HK-2 (cell line): ENCODE data around the gene RNF19B.
"Not testable (repeated sequence)": the region's sequence is repeated elsewhere in the genome, so short reads cannot be mapped to it uniquely, and the experiment has no call there.

ENCODE experiments used
- DNase-seq: peaks from one replicate; pipeline ENCODE4 v3.0.0-alpha.2; 2018; ENCODE audit not compliant: unreplicated experiment

RNF19B gene

DNA sequence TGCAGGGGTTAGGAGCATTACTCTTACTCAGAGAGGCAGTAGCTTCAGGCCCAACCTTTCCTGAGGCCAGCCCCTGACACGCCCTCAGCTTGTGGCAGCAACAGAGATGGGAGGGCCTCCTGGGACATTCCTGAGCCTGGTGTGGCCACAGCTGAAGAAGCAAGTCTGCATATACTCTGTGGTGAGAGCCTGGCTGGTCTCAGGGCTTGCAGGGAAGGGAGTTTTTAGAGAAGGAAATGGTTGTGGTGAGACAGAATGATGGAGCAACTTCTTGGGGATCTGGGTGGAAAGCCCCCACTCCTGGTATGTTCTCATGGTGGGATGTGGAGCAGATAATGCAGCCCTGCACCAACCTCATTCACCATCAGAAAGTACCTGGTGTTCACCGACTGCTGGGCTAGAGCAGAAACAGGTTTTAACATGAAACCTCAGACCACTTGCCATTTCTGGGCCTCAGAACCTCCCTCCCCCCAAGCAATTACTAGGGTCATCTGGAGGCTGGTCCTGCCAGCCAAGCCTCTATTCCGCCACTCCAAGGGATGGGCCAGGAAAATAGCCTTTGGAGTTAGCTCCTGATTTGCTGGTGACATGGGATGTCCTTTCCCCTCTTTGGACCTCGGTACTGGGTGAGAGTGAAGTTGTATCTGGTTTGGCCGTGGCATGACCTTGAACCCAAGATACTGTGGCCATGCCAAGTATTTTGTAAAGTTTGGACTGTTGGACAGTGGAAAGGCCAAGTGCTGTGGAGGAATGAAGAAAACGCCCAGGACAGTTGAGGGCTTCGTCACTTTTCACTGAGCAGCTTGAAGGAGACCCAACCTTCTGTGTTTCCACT lies 28.1 kb upstream of the RNF19B start:
- peak; percentile 87 for DNase-seq

DNA sequence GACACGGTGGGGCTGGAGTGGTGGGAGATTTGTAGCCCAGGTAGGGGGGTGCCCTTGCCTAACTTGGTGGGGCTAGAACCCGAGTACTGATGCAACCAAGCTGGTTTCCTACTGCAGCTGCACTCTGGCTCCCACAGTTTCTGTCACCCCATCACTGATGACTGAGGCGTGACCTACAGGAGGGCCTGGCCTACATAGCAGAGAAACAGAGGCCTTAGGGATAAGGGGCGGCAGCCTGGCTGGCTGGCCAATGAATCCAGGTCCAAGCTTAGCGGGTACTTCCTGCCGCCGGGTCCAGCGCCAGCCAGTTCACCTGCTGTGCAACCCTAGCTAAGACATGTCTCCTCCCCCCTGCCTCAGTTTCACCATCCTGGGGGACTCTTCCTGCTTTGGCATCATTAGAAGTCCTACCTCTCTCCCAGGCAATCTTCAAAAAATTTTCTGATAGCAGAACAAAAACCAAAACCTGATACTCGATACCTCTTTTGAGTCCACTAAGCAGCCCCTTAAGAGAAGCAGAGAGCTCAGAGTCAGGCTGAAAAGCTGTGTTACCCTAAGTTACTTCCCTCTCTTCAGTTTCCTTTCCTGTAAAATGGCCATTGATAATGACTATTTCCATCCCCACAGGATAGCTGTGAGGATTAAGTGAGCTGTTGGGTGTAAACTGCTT lies 27.3 kb upstream of the RNF19B start:
- no peak for DNase-seq

DNA sequence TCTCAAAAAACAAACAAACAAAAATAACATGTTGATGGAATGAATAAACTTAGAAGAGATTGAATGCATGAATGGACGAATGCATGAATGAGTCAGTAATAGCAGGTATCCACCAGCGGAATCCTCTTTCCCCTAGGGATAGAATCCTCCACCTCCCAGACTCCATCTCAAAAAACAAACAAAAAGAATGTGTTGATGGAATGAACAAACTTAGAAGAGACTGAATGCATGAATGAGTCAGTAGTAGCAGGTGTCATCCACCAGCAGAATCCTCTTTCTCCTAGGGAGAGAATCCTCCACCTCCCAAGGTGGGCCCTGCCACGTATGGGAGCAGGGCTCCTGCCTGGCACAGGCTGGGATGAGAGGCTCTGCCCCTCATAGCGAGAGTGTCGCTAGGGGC lies 26.8 kb upstream of the RNF19B start:
- no peak for DNase-seq

DNA sequence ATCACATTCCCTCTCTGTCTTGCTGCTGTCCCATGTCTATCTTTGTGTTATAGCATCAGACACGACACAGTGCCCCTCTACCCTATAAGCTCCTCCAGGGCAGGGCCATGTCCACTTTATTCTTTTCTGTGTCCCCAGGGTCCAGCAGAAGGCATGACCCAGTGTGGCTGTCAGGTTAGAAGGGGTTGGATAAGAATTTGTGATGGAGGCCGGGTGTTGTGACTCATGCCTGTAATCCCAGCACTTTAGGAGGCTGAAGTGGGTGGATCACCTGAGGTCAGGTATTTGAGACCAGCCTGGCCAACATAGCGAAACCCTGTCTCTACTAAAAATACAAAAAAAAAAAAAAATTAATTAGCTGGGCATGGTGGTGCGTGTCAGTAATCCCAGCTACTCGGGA lies 26.3 kb upstream of the RNF19B start:
- DNase-seq: no peak

DNA sequence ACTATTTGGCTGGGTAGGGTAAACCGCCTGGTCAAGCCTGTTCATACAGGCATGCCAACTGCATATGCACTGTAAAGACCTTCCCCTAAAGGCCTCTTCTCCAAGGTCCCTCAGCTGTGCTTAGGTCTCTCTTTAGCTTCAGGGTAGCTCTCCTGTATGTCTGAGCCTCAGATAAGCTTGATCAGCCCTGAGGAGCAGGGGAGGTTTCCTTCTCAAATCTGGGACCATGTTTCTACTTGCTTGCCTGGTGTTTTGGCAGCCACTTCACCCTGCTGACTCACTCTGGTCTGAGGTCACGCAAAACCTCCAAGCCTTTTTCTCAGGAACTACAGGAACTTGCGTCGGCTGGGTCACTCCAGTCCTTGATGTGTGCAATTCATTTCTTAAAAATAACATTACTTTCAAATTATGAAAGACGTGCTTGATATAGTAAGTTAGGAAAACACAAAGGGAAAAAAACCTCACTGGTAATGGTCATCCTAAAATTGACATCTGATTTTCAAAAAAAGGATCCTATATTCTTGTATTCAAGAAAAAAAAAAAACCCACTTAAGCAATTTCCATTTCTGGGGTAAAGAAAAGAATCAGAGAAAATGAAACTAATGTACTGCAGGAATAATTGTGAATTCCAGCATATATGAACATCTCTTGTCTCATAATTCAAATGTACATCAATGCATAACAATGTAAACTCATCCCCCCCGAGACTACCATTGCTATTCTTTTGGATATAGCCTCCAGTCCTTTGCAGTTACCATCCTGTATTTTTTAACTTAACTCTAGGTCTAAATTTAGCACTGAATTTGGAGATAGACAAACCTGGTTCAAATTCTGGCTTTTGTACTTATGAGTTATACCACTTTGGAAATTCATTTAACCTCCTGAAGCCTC lies 24.8 kb upstream of the RNF19B start:
- peak; percentile 55 for DNase-seq

DNA sequence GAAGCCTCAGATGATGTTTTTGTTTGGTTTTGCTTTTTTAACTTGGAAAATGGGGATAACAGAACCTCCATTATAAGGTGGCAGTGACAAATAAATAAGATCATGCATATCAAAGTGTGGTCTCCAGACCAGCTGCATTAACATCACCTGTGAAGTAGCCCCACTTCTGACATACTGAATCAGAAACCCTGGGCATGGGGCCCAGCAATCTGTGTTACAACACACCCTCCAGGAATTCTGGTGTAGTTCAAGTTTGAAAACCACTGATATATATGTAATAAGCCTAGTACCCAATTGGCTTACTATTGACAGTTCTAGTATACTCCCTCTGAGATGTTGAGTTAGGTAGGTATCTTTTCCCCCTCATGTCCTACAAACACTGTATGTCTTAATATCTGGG lies 24.1 kb upstream of the RNF19B start:
- no peak for DNase-seq

DNA sequence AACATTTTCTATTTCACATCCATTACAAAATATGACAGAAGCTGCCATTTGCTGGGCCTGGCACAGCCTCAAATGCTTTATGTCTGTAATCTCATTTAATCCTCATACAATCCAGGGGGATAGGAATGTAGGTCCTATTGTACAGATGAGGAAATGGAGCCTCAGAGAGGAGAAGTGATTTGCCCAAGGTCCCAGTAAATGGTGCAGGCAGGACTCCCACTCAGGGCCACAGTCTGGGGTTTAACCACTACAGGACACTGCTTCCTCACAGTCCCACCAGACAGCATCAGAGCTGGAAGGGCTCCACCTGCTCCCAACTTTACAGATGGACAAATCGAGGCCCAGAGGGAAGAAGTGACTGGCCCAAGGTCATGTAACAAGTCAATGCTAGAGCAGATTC lies 20.6 kb upstream of the RNF19B start:
- no peak for DNase-seq

DNA sequence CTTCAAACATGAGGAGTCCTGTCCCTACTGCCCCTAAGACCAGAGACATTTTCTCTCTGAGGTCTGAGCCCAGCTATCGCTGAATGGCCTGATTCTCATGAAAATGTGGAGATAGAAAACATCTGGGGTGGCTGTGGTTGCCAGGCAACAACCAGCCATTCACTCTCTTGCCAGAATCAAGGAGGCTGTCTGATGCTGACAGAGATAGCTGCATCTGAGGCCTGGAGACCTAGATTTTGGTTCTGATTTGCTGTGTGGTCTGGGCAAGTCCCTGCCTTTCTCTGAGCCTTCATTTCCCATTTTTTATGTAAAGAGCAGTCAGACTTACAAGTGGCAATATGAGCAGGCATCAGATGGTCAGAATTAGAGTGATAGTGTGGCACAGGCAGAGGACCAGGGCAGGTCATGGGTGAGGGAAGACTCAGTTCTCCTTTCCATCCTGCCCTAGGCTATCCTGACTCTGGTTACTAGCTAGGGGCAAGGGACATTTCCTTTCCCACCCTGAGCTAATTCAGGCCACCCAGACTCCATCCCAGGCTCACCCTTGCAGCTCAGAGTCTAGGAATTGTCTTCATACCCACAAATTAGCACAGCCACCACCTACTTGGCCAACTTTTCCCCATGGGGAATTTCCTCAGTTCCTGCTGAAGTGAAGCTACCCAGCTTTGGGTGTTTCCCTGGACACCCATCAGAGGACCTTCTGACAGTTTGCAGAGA lies 20.0 kb upstream of the RNF19B start:
- DNase-seq: no peak

DNA sequence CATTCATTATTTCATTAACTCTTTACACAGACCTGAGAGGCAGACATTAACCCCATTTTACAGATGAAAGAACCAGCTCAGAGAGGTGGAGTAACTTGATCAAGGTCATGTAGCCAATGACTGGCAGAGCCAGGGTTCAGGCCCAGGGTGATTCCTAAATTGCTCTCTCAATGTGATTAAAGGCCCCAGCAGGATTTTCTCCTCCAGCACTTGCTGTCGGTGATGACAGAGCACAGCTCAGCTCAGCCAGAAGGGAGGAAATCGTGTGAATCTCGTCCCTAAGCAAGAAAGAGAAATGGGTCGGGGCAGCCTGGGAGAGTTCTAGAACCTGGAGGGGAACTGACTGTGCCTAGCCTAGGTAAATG lies 19.5 kb upstream of the RNF19B start:
- no peak for DNase-seq

DNA sequence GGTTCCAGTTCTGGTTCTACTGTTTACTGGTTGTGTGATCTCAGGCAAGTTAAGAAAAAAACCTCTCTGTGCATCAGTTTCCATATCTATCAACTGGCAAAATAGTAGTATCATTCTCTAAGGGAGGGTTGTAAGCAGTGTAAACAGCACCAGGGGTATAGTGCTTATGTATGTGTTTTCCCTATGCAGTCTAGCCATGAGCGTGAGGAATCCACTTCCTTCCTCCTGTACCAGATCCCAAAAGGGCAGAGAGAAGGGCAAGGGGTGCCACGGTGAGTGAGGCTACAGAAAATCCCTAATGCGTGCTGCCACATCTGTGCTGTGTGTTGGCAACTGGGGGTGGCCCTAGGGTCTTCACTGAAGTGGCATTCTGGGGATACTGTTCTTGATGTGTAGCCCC lies 18.4 kb upstream of the RNF19B start:
- no peak for DNase-seq

DNA sequence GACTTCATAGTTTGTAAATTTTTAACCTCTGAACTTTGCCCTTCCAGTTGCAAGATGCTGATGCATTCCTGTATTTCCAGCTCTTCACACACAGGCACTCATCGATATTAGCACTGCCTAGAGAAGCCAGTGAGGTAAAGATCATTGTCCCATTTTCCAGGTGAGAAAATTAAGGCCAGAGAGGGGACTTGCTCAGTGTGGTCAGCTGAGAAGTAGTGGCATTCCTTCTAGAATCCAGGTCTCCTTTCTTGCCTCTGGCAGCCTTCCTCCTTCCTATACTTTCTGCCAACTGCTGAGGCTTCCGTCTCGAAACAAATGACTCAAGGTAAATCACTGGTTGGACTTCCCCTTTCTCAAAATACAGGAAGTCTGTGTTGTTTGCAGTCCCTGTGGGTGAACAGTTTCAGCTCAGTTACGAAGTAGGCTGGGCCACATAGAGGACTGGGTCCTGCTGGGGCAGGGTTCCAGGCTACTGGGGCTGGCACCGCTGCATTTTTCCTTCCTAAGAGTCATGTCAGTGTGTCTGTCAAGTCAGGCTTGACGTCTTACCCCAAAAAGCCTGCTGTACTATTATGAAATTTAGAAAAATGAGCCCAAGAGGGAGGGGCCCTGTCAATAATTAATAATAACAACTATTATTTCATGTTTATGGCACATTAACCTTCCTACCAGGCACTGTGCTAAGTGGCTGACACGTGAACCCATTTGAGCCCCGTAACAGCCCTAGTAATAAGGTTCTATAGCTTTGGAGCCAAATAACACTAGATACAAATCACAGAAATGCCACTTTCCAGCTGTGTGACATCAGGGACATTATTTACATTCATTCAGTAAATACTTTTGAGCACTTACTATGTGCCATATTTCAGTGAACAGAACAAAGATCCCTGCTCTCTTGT lies 16.6 kb upstream of the RNF19B start:
- peak; percentile 77 for DNase-seq

DNA sequence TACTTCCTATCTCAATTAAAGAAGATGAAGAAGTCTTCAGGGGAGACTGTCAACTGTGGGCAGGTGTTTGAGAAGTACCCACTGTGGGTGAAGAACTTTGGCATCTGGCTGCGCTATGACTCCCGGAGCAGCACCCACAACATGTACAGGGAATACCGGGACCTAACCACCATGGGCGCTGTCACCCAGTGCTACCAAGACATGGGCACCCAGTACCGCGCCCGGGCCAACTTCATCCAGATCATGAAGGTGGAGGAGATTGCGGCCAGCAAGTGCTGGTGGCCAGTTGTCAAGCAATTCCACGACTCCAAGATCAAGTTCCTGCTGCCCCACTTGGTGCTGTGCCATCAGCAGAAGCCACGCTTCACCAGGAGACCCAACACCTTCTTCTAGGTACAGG lies 15.5 kb upstream of the RNF19B start:
- no peak for DNase-seq

DNA sequence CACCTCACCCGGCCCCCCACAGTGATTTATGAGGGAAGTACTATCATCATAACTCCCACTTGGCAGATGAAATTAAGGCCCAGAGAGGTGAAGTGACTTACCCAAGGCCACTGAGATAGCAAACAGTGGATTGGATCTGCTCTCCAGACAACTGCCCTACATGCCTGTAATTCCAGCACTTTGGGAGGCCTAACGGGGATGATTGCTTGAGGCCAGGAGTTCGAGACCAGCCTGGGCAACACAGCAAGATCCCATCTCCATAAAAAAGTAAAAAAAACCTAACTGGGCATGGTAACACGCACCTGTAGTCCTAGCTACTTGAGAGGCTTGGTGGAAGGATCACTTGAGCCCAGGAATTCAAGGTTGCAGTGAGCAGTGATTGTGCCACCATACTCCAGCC lies 14.2 kb upstream of the RNF19B start:
- DNase-seq: no peak

DNA sequence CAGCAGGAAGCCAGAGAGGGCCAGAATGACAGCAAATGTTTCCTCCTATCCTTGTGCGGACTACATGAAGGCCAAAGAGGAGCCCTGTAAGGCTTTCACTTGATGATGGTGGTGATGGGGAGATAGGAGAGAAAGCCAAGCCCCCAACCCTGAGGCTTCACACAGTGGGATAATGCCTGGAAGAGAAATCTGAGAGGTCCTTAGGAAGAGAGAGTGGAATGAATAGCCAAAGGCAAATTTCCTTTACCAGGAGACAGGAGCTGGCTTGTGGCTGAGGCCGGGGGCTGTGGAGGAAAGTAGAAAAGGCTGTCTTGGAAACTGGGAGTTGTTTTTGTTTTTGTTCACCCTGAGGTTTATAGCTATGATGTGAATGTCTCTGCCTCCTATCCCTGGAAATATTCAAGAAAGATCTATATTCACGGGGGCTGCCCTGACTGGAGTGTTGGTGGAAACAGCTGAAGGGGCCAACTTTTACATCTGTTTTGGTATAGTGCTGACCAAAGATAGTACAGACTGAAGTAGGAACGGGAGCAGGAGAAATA lies 13.0 kb upstream of the RNF19B start:
- no peak for DNase-seq

DNA sequence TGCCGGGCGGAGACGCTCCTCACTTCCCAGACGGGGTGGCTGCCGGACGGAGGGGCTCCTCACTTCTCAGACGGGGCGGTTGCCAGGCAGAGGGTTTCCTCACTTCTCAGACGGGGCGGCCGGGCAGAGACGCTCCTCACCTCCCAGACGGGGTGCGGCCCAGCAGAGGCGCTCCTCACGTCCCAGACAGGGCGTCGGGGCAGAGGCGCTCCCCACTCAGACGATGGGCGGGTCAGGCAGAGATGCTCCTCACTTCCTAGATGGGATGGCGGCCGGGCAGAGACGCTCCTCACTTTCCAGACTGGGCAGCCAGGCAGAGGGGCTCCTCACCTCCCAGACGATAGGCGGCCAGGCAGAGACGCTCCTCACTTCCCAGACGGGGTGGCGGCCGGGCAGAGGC lies 10.4 kb upstream of the RNF19B start:
- DNase-seq: not testable (repeated sequence)

DNA sequence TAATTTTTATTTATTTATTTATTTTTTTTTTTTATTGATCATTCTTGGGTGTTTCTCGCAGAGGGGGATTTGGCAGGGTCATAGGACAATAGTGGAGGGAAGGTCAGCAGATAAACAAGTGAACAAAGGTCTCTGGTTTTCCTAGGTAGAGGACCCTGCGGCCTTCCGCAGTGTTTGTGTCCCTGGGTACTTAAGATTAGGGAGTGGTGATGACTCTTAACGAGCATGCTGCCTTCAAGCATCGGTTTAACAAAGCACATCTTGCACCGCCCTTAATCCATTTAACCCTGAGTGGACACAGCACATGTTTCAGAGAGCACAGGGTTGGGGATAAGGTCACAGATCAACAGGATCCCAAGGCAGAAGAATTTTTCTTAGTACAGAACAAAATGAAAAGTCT lies 8.8 kb upstream of the RNF19B start:
- not testable (repeated sequence) for DNase-seq

DNA sequence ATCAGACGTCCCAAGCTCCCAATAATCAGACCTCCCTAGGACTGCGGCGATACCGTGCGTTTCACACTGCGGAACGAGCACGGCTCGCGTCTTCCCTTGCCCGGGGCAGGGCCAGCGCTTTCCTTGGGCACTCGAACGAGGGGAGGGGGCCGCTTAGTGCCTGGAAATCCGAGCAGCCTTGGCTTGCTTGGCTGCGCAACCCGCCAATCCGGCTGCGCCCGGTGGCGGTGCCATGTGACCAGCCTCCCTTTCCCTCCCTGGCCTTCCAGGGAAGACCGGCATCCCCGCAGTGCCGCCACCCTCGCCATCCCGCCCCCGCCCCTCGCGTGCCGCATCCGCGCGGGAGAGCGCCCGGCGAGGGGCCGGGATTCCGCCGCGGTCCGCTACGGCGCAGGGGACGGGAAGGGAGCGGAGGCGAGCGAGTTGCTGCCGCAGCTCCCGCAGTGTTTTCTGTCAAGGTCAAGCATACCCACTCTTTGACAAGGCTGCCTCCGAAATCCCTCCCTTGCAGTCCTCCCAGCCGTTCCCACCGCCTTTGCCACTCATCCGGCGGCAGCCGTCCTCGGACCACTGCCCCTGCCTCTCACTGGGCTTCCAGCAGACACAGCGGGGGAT lies 8.3 kb upstream of the RNF19B start:
- no peak for DNase-seq

DNA sequence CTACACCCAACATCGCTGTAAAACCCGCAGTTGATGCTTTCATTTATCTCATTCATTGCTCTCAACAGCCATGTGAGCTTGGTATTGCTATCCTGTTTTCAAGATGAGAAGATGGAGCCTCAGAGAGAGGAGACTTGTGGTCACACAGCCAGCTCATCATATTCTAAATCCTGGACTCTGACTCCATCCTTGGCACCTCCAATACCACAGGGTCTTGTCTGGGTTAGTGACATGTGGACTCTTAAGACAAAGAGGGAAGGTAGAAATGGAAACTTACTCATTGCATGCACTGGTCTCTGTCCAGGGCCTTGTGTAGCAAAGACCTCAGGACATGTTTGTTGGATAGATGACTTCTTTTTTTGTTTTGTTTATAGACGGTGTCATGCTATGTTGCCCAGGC lies 7.0 kb upstream of the RNF19B start:
- no peak for DNase-seq

DNA sequence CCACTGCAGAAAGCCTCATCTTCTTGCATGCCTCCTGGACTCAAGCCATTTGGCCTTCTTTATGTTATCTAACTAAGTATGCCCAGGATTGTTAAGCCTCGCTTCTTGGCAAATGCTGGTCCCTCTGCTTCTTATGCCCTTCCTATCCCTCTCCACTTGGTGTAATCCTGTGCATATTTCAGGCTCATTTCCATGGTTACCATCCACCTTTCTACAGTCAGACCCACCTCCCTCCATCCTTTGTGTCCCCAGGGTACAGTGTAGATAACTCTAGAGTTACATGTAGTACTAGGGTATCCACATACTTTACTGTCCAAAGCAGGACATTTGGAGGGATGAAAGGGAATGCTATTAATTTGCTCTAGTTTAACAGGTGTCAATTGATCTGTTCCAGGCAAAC lies 6.5 kb upstream of the RNF19B start:
- no peak for DNase-seq

DNA sequence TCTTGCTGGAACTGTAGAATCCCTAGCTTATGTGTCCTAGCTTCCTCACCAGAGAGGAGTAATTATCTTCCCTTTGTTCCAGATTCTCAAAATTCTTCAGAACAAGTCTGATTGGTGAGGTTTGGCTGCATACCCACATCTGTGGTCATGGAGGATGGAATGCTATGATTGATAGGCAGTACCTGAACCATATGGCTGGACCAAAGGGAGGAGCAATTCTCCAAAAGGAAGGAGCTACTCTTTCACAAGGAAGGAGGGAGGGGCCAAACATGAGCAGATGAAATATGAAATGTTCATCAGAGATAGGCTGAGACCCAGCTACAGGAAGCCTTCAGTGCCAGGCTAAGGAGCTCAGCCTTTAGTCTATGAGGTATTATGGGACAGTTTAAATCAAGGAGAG lies 5.0 kb upstream of the RNF19B start:
- no peak for DNase-seq
